Panc1 (cell line): ENCODE measurements around the gene CREB1.

Experiments used
- TF ChIP-seq, protein P1 (sequence below): fragments of 450-650 bp; IDR thresholded peaks from 2 replicates; pipeline ENCODE4 v1.5.1; 2017; ENCODE audit warnings: mild to moderate bottlenecking
- TF ChIP-seq, protein P2 (sequence below), 2 experiments: IDR thresholded peaks; 2 replicates each; pipeline ENCODE4 v1.6.1; 2011 to 2012; ENCODE audit warnings: low read depth in 2 of 2, control low read depth in 1 of 2, low read length in 1 of 2, mild to moderate bottlenecking in 1 of 2, moderate library complexity in 1 of 2; ENCODE audit not compliant: insufficient read depth in 1 of 2

DNA sequence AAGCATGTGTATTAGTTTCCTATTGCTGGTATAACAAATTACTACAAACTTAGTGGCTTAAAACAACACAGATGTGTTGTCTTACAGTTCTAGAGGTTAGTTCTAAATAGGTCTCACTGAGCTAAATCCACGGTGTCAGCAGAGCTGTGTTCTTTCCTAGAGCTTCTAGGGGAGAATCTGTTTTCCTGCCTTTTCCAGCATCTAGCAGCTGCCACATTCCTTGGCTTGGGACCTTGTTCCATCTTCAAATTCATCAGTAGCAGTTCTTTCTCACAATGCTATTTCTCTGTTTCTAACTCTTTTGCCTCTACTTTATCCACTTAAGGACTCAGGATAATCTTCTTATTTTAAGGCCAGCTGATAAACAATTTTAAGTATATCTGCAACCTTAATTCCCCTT is 32.2 kb upstream of the CREB1 start:
- TF ChIP-seq, protein P1, sequence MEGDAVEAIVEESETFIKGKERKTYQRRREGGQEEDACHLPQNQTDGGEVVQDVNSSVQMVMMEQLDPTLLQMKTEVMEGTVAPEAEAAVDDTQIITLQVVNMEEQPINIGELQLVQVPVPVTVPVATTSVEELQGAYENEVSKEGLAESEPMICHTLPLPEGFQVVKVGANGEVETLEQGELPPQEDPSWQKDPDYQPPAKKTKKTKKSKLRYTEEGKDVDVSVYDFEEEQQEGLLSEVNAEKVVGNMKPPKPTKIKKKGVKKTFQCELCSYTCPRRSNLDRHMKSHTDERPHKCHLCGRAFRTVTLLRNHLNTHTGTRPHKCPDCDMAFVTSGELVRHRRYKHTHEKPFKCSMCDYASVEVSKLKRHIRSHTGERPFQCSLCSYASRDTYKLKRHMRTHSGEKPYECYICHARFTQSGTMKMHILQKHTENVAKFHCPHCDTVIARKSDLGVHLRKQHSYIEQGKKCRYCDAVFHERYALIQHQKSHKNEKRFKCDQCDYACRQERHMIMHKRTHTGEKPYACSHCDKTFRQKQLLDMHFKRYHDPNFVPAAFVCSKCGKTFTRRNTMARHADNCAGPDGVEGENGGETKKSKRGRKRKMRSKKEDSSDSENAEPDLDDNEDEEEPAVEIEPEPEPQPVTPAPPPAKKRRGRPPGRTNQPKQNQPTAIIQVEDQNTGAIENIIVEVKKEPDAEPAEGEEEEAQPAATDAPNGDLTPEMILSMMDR, result no peak
- TF ChIP-seq, protein P2, sequence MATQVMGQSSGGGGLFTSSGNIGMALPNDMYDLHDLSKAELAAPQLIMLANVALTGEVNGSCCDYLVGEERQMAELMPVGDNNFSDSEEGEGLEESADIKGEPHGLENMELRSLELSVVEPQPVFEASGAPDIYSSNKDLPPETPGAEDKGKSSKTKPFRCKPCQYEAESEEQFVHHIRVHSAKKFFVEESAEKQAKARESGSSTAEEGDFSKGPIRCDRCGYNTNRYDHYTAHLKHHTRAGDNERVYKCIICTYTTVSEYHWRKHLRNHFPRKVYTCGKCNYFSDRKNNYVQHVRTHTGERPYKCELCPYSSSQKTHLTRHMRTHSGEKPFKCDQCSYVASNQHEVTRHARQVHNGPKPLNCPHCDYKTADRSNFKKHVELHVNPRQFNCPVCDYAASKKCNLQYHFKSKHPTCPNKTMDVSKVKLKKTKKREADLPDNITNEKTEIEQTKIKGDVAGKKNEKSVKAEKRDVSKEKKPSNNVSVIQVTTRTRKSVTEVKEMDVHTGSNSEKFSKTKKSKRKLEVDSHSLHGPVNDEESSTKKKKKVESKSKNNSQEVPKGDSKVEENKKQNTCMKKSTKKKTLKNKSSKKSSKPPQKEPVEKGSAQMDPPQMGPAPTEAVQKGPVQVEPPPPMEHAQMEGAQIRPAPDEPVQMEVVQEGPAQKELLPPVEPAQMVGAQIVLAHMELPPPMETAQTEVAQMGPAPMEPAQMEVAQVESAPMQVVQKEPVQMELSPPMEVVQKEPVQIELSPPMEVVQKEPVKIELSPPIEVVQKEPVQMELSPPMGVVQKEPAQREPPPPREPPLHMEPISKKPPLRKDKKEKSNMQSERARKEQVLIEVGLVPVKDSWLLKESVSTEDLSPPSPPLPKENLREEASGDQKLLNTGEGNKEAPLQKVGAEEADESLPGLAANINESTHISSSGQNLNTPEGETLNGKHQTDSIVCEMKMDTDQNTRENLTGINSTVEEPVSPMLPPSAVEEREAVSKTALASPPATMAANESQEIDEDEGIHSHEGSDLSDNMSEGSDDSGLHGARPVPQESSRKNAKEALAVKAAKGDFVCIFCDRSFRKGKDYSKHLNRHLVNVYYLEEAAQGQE (IDR thresholded peaks at IDR 0.05; ENCODE audit: insufficient read depth in 1 of 2, low read depth in 2 of 2, low read length in 1 of 2), result no peak
